HCT116 (cell line): ENCODE results near the gene MYRF.

ENCODE experiments used
- CBX3 ChIP-seq: IDR thresholded peaks from 2 replicates; pipeline ENCODE4 v1.6.1; 2012; ENCODE audit warnings: low read depth
- JUND ChIP-seq: IDR thresholded peaks from 2 replicates; pipeline ENCODE4 v1.6.1; 2012
- POLR2A ChIP-seq: IDR thresholded peaks from 2 replicates; pipeline ENCODE4 v1.7.0; 2011; ENCODE audit warnings: borderline replicate concordance; ENCODE audit not compliant: insufficient read depth, insufficient read length; ENCODE audit errors: extremely low read depth
- YY1 ChIP-seq: IDR thresholded peaks from 2 replicates; pipeline ENCODE4 v1.6.1; 2011; ENCODE audit warnings: low read length, low read depth, moderate library complexity, mild to moderate bottlenecking; ENCODE audit not compliant: insufficient replicate concordance; ENCODE audit errors: extremely low read depth

GRCh38 chr11:61805146-61805545, 52.7 kb downstream of the MYRF start:
- TF ChIP-seq POLR2A = no peak
- no peak for TF ChIP-seq YY1
- no peak for TF ChIP-seq CBX3
- no peak for TF ChIP-seq JUND
